ENCODE results near the gene NBPF19. TPM values are rescaled to one million over a fixed set of nuclear protein-coding genes. Genes with fewer than 3 reads are reported as not detected.
"Not testable (repeated sequence)": the region's sequence is repeated elsewhere in the genome, so short reads cannot be mapped to it uniquely, and the experiment has no call there.

NBPF19 gene, protein sequence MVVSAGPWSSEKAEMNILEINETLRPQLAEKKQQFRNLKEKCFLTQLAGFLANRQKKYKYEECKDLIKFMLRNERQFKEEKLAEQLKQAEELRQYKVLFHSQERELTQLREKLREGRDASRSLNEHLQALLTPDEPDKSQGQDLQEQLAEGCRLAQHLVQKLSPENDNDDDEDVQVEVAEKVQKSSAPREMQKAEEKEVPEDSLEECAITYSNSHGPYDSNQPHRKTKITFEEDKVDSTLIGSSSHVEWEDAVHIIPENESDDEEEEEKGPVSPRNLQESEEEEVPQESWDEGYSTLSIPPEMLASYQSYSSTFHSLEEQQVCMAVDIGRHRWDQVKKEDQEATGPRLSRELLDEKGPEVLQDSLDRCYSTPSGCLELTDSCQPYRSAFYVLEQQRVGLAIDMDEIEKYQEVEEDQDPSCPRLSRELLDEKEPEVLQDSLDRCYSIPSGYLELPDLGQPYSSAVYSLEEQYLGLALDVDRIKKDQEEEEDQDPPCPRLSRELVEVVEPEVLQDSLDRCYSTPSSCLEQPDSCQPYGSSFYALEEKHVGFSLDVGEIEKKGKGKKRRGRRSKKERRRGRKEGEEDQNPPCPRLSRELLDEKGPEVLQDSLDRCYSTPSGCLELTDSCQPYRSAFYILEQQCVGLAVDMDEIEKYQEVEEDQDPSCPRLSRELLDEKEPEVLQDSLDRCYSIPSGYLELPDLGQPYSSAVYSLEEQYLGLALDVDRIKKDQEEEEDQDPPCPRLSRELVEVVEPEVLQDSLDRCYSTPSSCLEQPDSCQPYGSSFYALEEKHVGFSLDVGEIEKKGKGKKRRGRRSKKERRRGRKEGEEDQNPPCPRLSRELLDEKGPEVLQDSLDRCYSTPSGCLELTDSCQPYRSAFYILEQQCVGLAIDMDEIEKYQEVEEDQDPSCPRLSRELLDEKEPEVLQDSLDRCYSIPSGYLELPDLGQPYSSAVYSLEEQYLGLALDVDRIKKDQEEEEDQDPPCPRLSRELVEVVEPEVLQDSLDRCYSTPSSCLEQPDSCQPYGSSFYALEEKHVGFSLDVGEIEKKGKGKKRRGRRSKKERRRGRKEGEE (N-terminal part only)
- 1.6 TPM for polyA plus RNA-seq (2012; ENCODE audit: insufficient read length, low read depth)

DNA sequence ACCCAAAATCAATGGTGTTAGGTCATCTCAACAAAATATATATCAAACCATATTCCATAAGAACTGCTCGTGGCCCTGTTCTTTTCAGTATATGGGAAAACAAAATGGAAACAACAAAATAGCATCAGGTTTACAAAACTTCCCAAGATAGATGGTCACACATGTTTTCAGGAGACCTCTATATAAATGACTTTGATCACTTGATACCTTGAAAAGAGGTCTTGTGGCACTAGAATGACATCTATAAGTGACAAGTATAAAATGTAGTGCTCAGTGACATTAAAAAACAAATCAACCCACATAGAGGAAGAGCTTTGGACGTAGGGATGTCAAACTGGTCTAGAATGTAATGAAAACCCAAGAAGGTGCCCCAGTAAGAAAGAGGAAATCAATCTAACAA is at the start of gene NBPF19:
TSS of gene NBPF19 (plus strand) at position 301 of the 400 bp plus-strand sequence. CDS start 888 bp downstream, outside the sequence.
- TF ChIP-seq, protein P1, sequence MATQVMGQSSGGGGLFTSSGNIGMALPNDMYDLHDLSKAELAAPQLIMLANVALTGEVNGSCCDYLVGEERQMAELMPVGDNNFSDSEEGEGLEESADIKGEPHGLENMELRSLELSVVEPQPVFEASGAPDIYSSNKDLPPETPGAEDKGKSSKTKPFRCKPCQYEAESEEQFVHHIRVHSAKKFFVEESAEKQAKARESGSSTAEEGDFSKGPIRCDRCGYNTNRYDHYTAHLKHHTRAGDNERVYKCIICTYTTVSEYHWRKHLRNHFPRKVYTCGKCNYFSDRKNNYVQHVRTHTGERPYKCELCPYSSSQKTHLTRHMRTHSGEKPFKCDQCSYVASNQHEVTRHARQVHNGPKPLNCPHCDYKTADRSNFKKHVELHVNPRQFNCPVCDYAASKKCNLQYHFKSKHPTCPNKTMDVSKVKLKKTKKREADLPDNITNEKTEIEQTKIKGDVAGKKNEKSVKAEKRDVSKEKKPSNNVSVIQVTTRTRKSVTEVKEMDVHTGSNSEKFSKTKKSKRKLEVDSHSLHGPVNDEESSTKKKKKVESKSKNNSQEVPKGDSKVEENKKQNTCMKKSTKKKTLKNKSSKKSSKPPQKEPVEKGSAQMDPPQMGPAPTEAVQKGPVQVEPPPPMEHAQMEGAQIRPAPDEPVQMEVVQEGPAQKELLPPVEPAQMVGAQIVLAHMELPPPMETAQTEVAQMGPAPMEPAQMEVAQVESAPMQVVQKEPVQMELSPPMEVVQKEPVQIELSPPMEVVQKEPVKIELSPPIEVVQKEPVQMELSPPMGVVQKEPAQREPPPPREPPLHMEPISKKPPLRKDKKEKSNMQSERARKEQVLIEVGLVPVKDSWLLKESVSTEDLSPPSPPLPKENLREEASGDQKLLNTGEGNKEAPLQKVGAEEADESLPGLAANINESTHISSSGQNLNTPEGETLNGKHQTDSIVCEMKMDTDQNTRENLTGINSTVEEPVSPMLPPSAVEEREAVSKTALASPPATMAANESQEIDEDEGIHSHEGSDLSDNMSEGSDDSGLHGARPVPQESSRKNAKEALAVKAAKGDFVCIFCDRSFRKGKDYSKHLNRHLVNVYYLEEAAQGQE (IDR thresholded peaks at IDR 0.05; ENCODE audit: insufficient read depth in 1 of 2, low read depth in 2 of 2, low read length in 2 of 2): not testable (repeated sequence)
- not testable (repeated sequence) for TF ChIP-seq FOXP2 (optimal IDR thresholded peaks at IDR 0.05; ENCODE audit: borderline replicate concordance, extremely low read depth, extremely low read length, insufficient read depth); POLR2AphosphoS5 (IDR thresholded peaks at IDR 0.05; ENCODE audit: low read depth, low read length)
